SK-N-SH (cell line): ENCODE measurements around the gene P4HTM.
A peak's percentile ranks its signal among the peaks of the same experiment; 100 is the strongest.

Source experiments
- CTCF ChIP-seq: fragments of 200-600 bp; sonication (generic); IDR thresholded peaks from 2 replicates; pipeline ENCODE4 v1.6.1; 2017; ENCODE audit warnings: antibody characterized with exemption, mild to moderate bottlenecking, moderate library complexity
- JUND ChIP-seq: IDR thresholded peaks from 2 replicates; pipeline ENCODE4 v1.4.0; 2012
- NFIC ChIP-seq: IDR thresholded peaks from 2 replicates; pipeline ENCODE4 v1.4.0; 2012; ENCODE audit warnings: borderline replicate concordance
- POLR2AphosphoS5 ChIP-seq: IDR thresholded peaks from 2 replicates; pipeline ENCODE4 v1.6.1; 2012; ENCODE audit warnings: low read depth, low read length
- RAD21 ChIP-seq: IDR thresholded peaks from 2 replicates; pipeline ENCODE4 v1.6.1; 2012; ENCODE audit warnings: mild to moderate bottlenecking, low read length
- RCOR1 ChIP-seq: fragments of 150-350 bp; IDR thresholded peaks from 2 replicates; pipeline ENCODE4 v1.6.1; 2017; ENCODE audit warnings: antibody characterized with exemption, low read length
- RFX5 ChIP-seq: IDR thresholded peaks from 2 replicates; pipeline ENCODE4 v1.6.1; 2012; ENCODE audit warnings: mild to moderate bottlenecking, improper control_type of control experiment, low read length
- SIN3A ChIP-seq: IDR thresholded peaks from 2 replicates; pipeline ENCODE4 v1.6.1; 2012; ENCODE audit warnings: low read depth, mild to moderate bottlenecking, low read length, moderate library complexity, borderline replicate concordance
- SMC3 ChIP-seq: IDR thresholded peaks from 2 replicates; pipeline ENCODE4 v1.6.1; 2012; ENCODE audit warnings: low read depth, low read length, improper control_type of control experiment
- TCF12 ChIP-seq: IDR thresholded peaks from 2 replicates; pipeline ENCODE4 v1.4.0; 2012
- USF2 ChIP-seq: fragments of 150-350 bp; IDR thresholded peaks from 2 replicates; pipeline ENCODE4 v1.6.1; 2017; ENCODE audit warnings: antibody characterized with exemption, low read length, low read depth, borderline replicate concordance

GRCh38 chr3:49013113-49013737, 23.2 kb downstream of the P4HTM start:
- no peak for TF ChIP-seq CTCF
- TF ChIP-seq JUND: no peak
- TF ChIP-seq RAD21: no peak
- no peak for TF ChIP-seq SIN3A
- TF ChIP-seq RCOR1: no peak
- TF ChIP-seq SMC3: no peak
- TF ChIP-seq NFIC: no peak
- no peak for TF ChIP-seq USF2
- 0 out of 2 replicates have a peak, but pooled peaks have one; percentile 1 for TF ChIP-seq POLR2AphosphoS5
- TF ChIP-seq TCF12: no peak
- no peak for TF ChIP-seq RFX5
